Endothelial cell of umbilical vein (primary cell): ENCODE data around the gene FAM78A. TPM values are rescaled to one million over a fixed set of nuclear protein-coding genes. Genes with fewer than 3 reads are reported as not detected.

Experiments used
- BruUV-seq: library from RNA; stranded (reverse); fragments of 400-500 nt; replicated peaks from 2 replicates; lab custom pipeline; 2021; lab: Mats Ljungman, UMichigan
- CTCF ChIA-PET: fragments of 300-600, 350-600 bp; sonication (Branson Sonifier 250); formaldehyde crosslinking; loops from one replicate; lab custom pipeline; 2021; ENCODE audit warnings: antibody characterized with exemption, inconsistent platforms; lab: Charles Lee
- POLR2A ChIA-PET: fragments of 300-600, 350-600 bp; sonication (Branson Sonifier 250); formaldehyde crosslinking; loops from one replicate; lab custom pipeline; 2021; ENCODE audit warnings: antibody characterized with exemption, inconsistent platforms; lab: Charles Lee
- DNase-seq: peaks from one replicate; pipeline ENCODE4 v3.0.0-alpha.2; 2011; ENCODE audit warnings: low read depth, low spot score
- FAIRE-seq: peaks from 2 replicates; lab custom pipeline; 2011; peaks lifted over from hg19 to GRCh38; lab: Jason Lieb, UNC
- H2AFZ ChIP-seq: 2 replicates; pipeline ENCODE4 v1.6.0; 2012; ENCODE audit warnings: low read depth, low read length, control low read depth, inconsistent platforms
- H3K27ac ChIP-seq: 2 replicates; pipeline ENCODE4 v1.5.1; 2011; ENCODE audit warnings: low read depth, mild to moderate bottlenecking, control low read depth, low read length, moderate library complexity; ENCODE audit not compliant: insufficient read depth
- H3K27me3 ChIP-seq, 2 experiments: 2 replicates each; pipeline versions ENCODE4 v1.6.0 to v1.6.1; 2011; ENCODE audit warnings: low read length in 2 of 2, mixed read lengths in 1 of 2; ENCODE audit not compliant: control insufficient read depth in 2 of 2, insufficient read depth in 2 of 2
- H3K36me3 ChIP-seq, 2 experiments: 2 replicates in 1 of 2; 3 replicates in 1 of 2; pipeline ENCODE4 v1.5.1; 2011; ENCODE audit warnings: low read length in 2 of 2, mild to moderate bottlenecking in 1 of 2, moderate library complexity in 1 of 2; ENCODE audit not compliant: control insufficient read depth in 2 of 2, insufficient read depth in 2 of 2; ENCODE audit errors: extremely low read depth in 1 of 2
- H3K4me1 ChIP-seq: 3 replicates; pipeline ENCODE4 v1.5.1; 2011; ENCODE audit warnings: mild to moderate bottlenecking, low read length; ENCODE audit not compliant: control insufficient read depth, insufficient read depth; ENCODE audit errors: extremely low read depth
- H3K4me2 ChIP-seq: 2 replicates; pipeline ENCODE4 v1.6.1; 2011; ENCODE audit warnings: low read length, control low read depth, mixed read lengths; ENCODE audit not compliant: insufficient read depth
- H3K4me3 ChIP-seq, 3 experiments: fragments of 200-600 bp in 1 of 3; sonication (generic), shearing (Covaris generic) in 1 of 3; replicated peaks in 1 of 3; 2 replicates each; pipeline ENCODE4 v1.5.1; 2011 to 2016; ENCODE audit warnings: control low read depth in 3 of 3, low read length in 3 of 3, mild to moderate bottlenecking in 2 of 3, inconsistent platforms in 1 of 3, low read depth in 1 of 3, moderate library complexity in 1 of 3; ENCODE audit not compliant: insufficient read depth in 1 of 3
- H3K79me2 ChIP-seq: 2 replicates; pipeline ENCODE4 v1.6.0; 2012; ENCODE audit warnings: low read length, inconsistent platforms; ENCODE audit not compliant: control insufficient read depth, insufficient read depth
- H3K9ac ChIP-seq: replicated peaks from 2 replicates; pipeline ENCODE3; 2011; ENCODE audit warnings: low read length, control low read depth; ENCODE audit not compliant: insufficient read depth; ENCODE audit errors: extremely low read depth
- H3K9me1 ChIP-seq: replicated peaks from 3 replicates; pipeline ENCODE4 v1.6.0; 2011; ENCODE audit warnings: mild to moderate bottlenecking, low read length; ENCODE audit not compliant: control insufficient read depth, insufficient read depth; ENCODE audit errors: extremely low read depth
- H3K9me3 ChIP-seq: replicated peaks from 2 replicates; pipeline ENCODE4 v1.5.1; 2012; ENCODE audit warnings: low read length, inconsistent platforms; ENCODE audit not compliant: control insufficient read depth, insufficient read depth
- H4K20me1 ChIP-seq: replicated peaks from 2 replicates; pipeline ENCODE3; 2011; ENCODE audit warnings: mild to moderate bottlenecking, low read length; ENCODE audit not compliant: control insufficient read depth, insufficient read depth; ENCODE audit errors: extremely low read depth
- CTCF ChIP-seq, 2 donors: IDR thresholded peaks; 1 replicate in 1 of 2; 2 replicates in 1 of 2; pipeline ENCODE4 v1.5.1; 2011; ENCODE audit warnings: low read length in 2 of 2, mild to moderate bottlenecking in 2 of 2, moderate library complexity in 2 of 2, control low read depth in 1 of 2, inconsistent platforms in 1 of 2, low read depth in 1 of 2; ENCODE audit not compliant: insufficient read depth in 1 of 2; ENCODE audit errors: extremely low read depth in 1 of 2
- EZH2 ChIP-seq: IDR thresholded peaks from 2 replicates; pipeline ENCODE4 v1.6.1; 2012; ENCODE audit warnings: borderline replicate concordance, low read depth, mild to moderate bottlenecking, moderate library complexity, low read length, inconsistent platforms; ENCODE audit not compliant: severe bottlenecking
- FOS ChIP-seq: IDR thresholded peaks from 2 replicates; pipeline ENCODE4 v1.6.1; 2011; ENCODE audit warnings: mild to moderate bottlenecking, low read length, moderate library complexity, borderline replicate concordance; ENCODE audit not compliant: insufficient read depth
- GATA2 ChIP-seq: IDR thresholded peaks from 2 replicates; pipeline ENCODE4 v1.7.0; 2011; ENCODE audit warnings: low read depth, mild to moderate bottlenecking, moderate library complexity, mixed read lengths, low read length; ENCODE audit not compliant: insufficient read length, insufficient read depth
- JUN ChIP-seq: IDR thresholded peaks from 2 replicates; pipeline ENCODE4 v1.6.1; 2011; ENCODE audit warnings: borderline replicate concordance, low read depth; ENCODE audit not compliant: insufficient read length, insufficient read depth
- MAX ChIP-seq: IDR thresholded peaks from 2 replicates; pipeline ENCODE4 v1.6.1; 2011; ENCODE audit not compliant: insufficient read depth, insufficient read length
- MYC ChIP-seq: IDR thresholded peaks from one replicate; pipeline ENCODE4 v1.6.1; 2011; ENCODE audit warnings: mild to moderate bottlenecking, low read depth, low read length
- POLR2A ChIP-seq: IDR thresholded peaks from 2 replicates; pipeline ENCODE4 v1.6.1; 2012; ENCODE audit warnings: low read depth, mild to moderate bottlenecking, control low read depth, low read length
- POLR2AphosphoS5 ChIP-seq: IDR thresholded peaks from 2 replicates; pipeline ENCODE4 v1.6.1; 2012; ENCODE audit warnings: low read depth, mild to moderate bottlenecking, control low read depth, low read length, moderate library complexity; ENCODE audit not compliant: insufficient read depth
- dilution Hi-C: fragments of 300-500 bp; cut with MboI; formaldehyde crosslinking; loops from one replicate; pipeline ENCODE4 v1.15.0; 2019; ENCODE audit warnings: low sequenced_read_pairs; ENCODE audit not compliant: extremely low pct_ligation_motif_present
- intact Hi-C: fragments of 100-400 bp; cut with micrococcal nuclease; formaldehyde crosslinking; loops from one replicate; pipeline ENCODE4 v1.10.0; 2022
- polyA plus RNA-seq, 4 experiments: library from polyadenylated mRNA; depleted of rRNA in 3 of 4; stranded (reverse) in 3 of 4; unstranded in 1 of 4; fragments of >200 nt; gene quantifications; 2 replicates each; pipeline versions ENCODE4 v1.2.1 to v1.2.3, GENCODE V29; 2011 to 2012; ENCODE audit warnings: missing spikeins in 1 of 4
- total RNA-seq: library from RNA; stranded (reverse); gene quantifications from 2 replicates; pipeline ENCODE4 v1.2.3, GENCODE V29; 2021

Gene FAM78A
- total and polyA plus RNA-seq, 2 donors (not counting 3 experiments of a cell fraction or from before 2014, with no cell fraction given), result 34.0 to 37.4 TPM

- Histone ChIP-seq H3K9me1 (no peaks in the 10 kb centered on the region), H2AFZ (no peak overlapping the region), H4K20me1 (no peaks in the 10 kb centered on the region), H3K27me3 (no peaks in the 10 kb centered on the region), H3K4me2 (no peak overlapping the region), H3K27ac (no peak overlapping the region), H3K36me3 (no peaks in the 10 kb centered on the region), H3K4me3 (no peak overlapping the region), H3K4me1 (no peaks in the 10 kb centered on the region), H3K79me2 (no peaks in the 10 kb centered on the region), H3K9me3 (no peaks in the 10 kb centered on the region), H3K9ac (no peak overlapping the region)
- TF ChIP-seq GATA2 (no peak), EZH2 (no peak), FOS (no peak), CTCF (IDR thresholded peaks at IDR 0.05; ENCODE audit: extremely low read depth in 1 of 2, insufficient read depth in 1 of 2, low read depth in 1 of 2, low read length in 2 of 2) (no peak), MYC (no peak), POLR2A (no peak), MAX (no peak), POLR2AphosphoS5 (no peak), JUN (no peak)
- dilution Hi-C loops (no loop called here), intact Hi-C loops (no loop called here)
- DNase-seq (no peak), FAIRE-seq (no peak)
- BruUV-seq, result no TSS peak
- ChIA-PET CTCF (no interaction called here), POLR2A (interaction anchor here (0.6 kb wide), 1 partner anchor 15 kb away, joined by 4 read pairs; no protein-coding TSS in a partner anchor)
Observed at GRCh38 chr9:131318231-131319085, 42.1 kb upstream of the FAM78A start.
